Stimulated activated CD8-positive, alpha-beta memory T cell treated with anti-CD3 and anti-CD28 coated beads, Interleukin-2, amount 100 ng/mL, for 1 hour (primary cell): ENCODE measurements around the gene IFT88.
A peak's percentile ranks its signal among the peaks of the same experiment; 100 is the strongest.

ENCODE experiments used
- DNase-seq, 2 donors: peaks; one replicate each; pipeline ENCODE4 v3.0.0-alpha.2; 2020; ENCODE audit warnings: low read depth in 2 of 2

The IFT88 gene

GRCh38 chr13:20566468-20566897, 474 bp upstream of the IFT88 start:
- DNase-seq = peak in 1 of 2 donors; percentile 3

- no peak for DNase-seq
Measured at GRCh38 chr13:20567881-20568528, 1.0 kb downstream of the IFT88 start.

GRCh38 chr13:20570517-20570916, 3.6 kb downstream of the IFT88 start:
- DNase-seq = no peak

- DNase-seq = no peak
Measured at GRCh38 chr13:20571676-20572075, 4.7 kb downstream of the IFT88 start.

- DNase-seq = no peak
Measured at GRCh38 chr13:20573186-20573585, 6.2 kb downstream of the IFT88 start.

- DNase-seq = no peak
Measured at GRCh38 chr13:20573636-20574035, 6.7 kb downstream of the IFT88 start.

GRCh38 chr13:20579191-20579590, 12.2 kb downstream of the IFT88 start:
- no peak for DNase-seq

- no peak for DNase-seq
Measured at GRCh38 chr13:20580257-20580656, 13.3 kb downstream of the IFT88 start.

GRCh38 chr13:20582026-20582425, 15.1 kb downstream of the IFT88 start:
- DNase-seq = no peak

GRCh38 chr13:20583803-20584293, 16.9 kb downstream of the IFT88 start:
- no peak for DNase-seq

- no peak for DNase-seq
Measured at GRCh38 chr13:20585371-20585770, 18.4 kb downstream of the IFT88 start.

- no peak for DNase-seq
Measured at GRCh38 chr13:20588529-20589110, 21.7 kb downstream of the IFT88 start.

GRCh38 chr13:20590561-20590960, 23.6 kb downstream of the IFT88 start:
- no peak for DNase-seq

- no peak for DNase-seq
Measured at GRCh38 chr13:20592606-20593005, 25.6 kb downstream of the IFT88 start.

GRCh38 chr13:20594280-20594679, 27.3 kb downstream of the IFT88 start:
- no peak for DNase-seq

GRCh38 chr13:20607015-20607414, 40.1 kb downstream of the IFT88 start:
- DNase-seq = no peak

GRCh38 chr13:20608438-20609020, 41.6 kb downstream of the IFT88 start:
- no peak for DNase-seq

- DNase-seq = no peak
Measured at GRCh38 chr13:20609145-20609544, 42.2 kb downstream of the IFT88 start.

GRCh38 chr13:20610006-20610405, 43.0 kb downstream of the IFT88 start:
- no peak for DNase-seq

GRCh38 chr13:20616059-20616797, 49.3 kb downstream of the IFT88 start:
- DNase-seq = no peak

GRCh38 chr13:20623000-20623399, 56.0 kb downstream of the IFT88 start:
- DNase-seq = no peak

- DNase-seq = no peak
Measured at GRCh38 chr13:20624213-20624612, 57.3 kb downstream of the IFT88 start.

- no peak for DNase-seq
Measured at GRCh38 chr13:20633802-20634201, 66.8 kb downstream of the IFT88 start.
